ENCODE measurements around the gene PICALM. TPM values are rescaled to one million over a fixed set of nuclear protein-coding genes. Genes with fewer than 3 reads are reported as not detected.

PICALM gene
- total and polyA plus RNA-seq, 2 donors (not counting 3 experiments of a cell fraction or from before 2014, with no cell fraction given) = 181 to 202 TPM

DNA sequence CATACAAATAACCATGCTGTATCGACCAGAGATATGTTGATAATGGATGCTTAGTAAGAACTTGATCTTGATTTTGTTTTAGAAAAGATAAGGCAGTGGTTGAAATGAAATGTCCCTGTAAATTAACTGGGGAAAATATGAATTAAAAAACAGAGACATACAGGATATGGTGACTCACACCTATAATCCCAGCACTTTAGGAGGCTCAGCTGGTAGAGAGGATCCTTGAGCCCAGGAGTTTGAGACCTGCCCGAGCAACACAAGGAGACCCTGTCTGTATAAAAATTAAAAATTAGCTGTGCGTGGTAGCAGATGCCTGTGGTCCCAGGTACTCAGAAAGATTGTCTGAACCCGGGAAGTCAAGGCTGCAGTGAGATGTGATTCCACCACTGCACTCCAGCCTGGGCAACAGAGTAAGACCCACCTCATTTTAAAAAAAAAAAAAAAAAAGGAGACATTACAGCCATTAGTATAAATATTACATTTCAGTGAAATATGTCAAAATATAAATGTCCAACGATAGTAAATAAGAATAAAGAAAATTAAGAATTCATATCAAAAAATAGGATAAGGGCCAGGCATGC is 4.6 kb downstream of the PICALM start:
- dilution Hi-C loops (cut with MboI; ENCODE audit: extremely low pct_ligation_motif_present, low sequenced_read_pairs) = no loop called here
- H3K27ac ChIP-seq (ENCODE audit: insufficient read depth, low read depth, low read length) = peak overlapping the region; percentile 84

More for the DNA sequence above, 4.6 kb downstream of the PICALM start:
- FAIRE-seq (peak; percentile 59), DNase-seq (ENCODE audit: low read depth, low spot score) (peak; percentile 66)
- Histone ChIP-seq H3K4me2 (ENCODE audit: insufficient read depth, low read length) (peak overlapping the region; percentile 97), H3K36me3 (ENCODE audit: control insufficient read depth in 2 of 2, extremely low read depth in 1 of 2, insufficient read depth in 2 of 2, low read length in 2 of 2) (no peaks in the 10 kb centered on the region), H3K79me2 (ENCODE audit: control insufficient read depth, insufficient read depth, low read length) (peaks cover 96% of the 10 kb centered on the region), H3K4me1 (ENCODE audit: control insufficient read depth, extremely low read depth, insufficient read depth, low read length) (peaks cover 42% of the 10 kb centered on the region), H3K9ac (replicated peaks; ENCODE audit: extremely low read depth, insufficient read depth, low read length) (peak overlapping the region; percentile 90), H3K9me1 (replicated peaks; ENCODE audit: control insufficient read depth, extremely low read depth, insufficient read depth, low read length) (peaks cover 5% of the 10 kb centered on the region), H3K9me3 (replicated peaks; ENCODE audit: control insufficient read depth, insufficient read depth, low read length) (no peaks in the 10 kb centered on the region), H2AFZ (ENCODE audit: low read depth, low read length) (no peak overlapping the region), H4K20me1 (replicated peaks; ENCODE audit: control insufficient read depth, extremely low read depth, insufficient read depth, low read length) (peaks cover 18% of the 10 kb centered on the region), H3K4me3 (replicated peaks in 1 of 3; ENCODE audit: insufficient read depth in 1 of 3, low read depth in 1 of 3, low read length in 3 of 3) (peak overlapping the region in 1 of 3 experiments; percentile 73), H3K27me3 (ENCODE audit: control insufficient read depth in 2 of 2, insufficient read depth in 2 of 2, low read length in 2 of 2) (no peaks in the 10 kb centered on the region)
- ChIA-PET POLR2A (no interaction called here), CTCF (interaction anchor here (1.8 to 7.3 kb wide), 2 partner anchors 12 to 21 kb away, joined by 4 to 89 read pairs; no protein-coding TSS in a partner anchor)
- intact Hi-C loops (cut with micrococcal nuclease) = loop anchor here (10.0 kb wide), 1 partner anchor 330 kb away; no protein-coding TSS in a partner anchor
- TSS peak; percentile 0 for BruUV-seq (replicated peaks)
- TF ChIP-seq JUN (IDR thresholded peaks at IDR 0.05; ENCODE audit: borderline replicate concordance, insufficient read depth, insufficient read length, low read depth) = peak; percentile 68
- TF ChIP-seq GATA2 (IDR thresholded peaks at IDR 0.05; ENCODE audit: insufficient read depth, insufficient read length, low read depth, low read length) = peak; percentile 16
- no peak for TF ChIP-seq EZH2 (IDR thresholded peaks at IDR 0.05; ENCODE audit: borderline replicate concordance, low read depth, low read length, severe bottlenecking)
- peak; percentile 83 for TF ChIP-seq FOS (IDR thresholded peaks at IDR 0.05; ENCODE audit: borderline replicate concordance, insufficient read depth, low read length)
- TF ChIP-seq, protein P1, sequence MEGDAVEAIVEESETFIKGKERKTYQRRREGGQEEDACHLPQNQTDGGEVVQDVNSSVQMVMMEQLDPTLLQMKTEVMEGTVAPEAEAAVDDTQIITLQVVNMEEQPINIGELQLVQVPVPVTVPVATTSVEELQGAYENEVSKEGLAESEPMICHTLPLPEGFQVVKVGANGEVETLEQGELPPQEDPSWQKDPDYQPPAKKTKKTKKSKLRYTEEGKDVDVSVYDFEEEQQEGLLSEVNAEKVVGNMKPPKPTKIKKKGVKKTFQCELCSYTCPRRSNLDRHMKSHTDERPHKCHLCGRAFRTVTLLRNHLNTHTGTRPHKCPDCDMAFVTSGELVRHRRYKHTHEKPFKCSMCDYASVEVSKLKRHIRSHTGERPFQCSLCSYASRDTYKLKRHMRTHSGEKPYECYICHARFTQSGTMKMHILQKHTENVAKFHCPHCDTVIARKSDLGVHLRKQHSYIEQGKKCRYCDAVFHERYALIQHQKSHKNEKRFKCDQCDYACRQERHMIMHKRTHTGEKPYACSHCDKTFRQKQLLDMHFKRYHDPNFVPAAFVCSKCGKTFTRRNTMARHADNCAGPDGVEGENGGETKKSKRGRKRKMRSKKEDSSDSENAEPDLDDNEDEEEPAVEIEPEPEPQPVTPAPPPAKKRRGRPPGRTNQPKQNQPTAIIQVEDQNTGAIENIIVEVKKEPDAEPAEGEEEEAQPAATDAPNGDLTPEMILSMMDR (IDR thresholded peaks at IDR 0.05; ENCODE audit: extremely low read depth in 1 of 2, insufficient read depth in 1 of 2, low read depth in 1 of 2, low read length in 2 of 2) = no peak
- TF ChIP-seq MYC (IDR thresholded peaks at IDR 0.05; ENCODE audit: low read depth, low read length) = no peak
- TF ChIP-seq POLR2A (IDR thresholded peaks at IDR 0.05; ENCODE audit: low read depth, low read length) = no peak
- TF ChIP-seq POLR2AphosphoS5 (IDR thresholded peaks at IDR 0.05; ENCODE audit: insufficient read depth, low read depth, low read length) = no peak
- TF ChIP-seq, protein P2, sequence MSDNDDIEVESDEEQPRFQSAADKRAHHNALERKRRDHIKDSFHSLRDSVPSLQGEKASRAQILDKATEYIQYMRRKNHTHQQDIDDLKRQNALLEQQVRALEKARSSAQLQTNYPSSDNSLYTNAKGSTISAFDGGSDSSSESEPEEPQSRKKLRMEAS (IDR thresholded peaks at IDR 0.05; ENCODE audit: insufficient read depth, insufficient read length) = no peak

All from endothelial cell of umbilical vein (primary cell).